HFF-Myc (cell line): Measurements from ENCODE around the gene MYO16.

Experiments used
- DNase-seq: peaks from one replicate; pipeline ENCODE4 v3.0.0-alpha.2; 2011; ENCODE audit warnings: low read depth; ENCODE audit errors: extremely low read depth
- H3K4me3 ChIP-seq: replicated peaks from 2 replicates; pipeline ENCODE4 v1.5.1; 2011; ENCODE audit warnings: low read depth, mild to moderate bottlenecking, control low read depth, low read length
- TF ChIP-seq, protein P1 (sequence below): IDR thresholded peaks from 2 replicates; pipeline ENCODE4 v1.5.1; 2012; ENCODE audit warnings: mild to moderate bottlenecking, low read depth, low read length, control low read depth; ENCODE audit errors: missing control alignments

The MYO16 gene

DNA sequence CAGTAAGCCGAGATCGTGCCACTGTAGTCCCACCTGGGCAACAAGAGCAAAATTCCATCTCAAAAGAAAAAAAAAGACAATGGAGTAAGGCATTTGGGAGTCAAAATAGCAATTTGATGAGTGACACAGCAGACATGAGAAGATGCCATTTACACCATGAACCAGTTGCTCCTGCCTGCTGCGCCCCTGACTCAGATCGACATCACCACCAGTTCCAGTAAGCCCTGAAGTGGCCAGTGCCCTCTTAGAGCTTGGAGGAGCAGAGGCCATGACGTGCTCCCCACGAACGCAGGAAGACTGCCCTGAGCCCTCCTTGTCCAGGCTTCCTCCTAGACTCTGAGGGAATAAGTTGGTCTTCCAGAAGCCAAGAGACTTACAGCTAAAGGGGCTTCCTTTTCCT is 339.2 kb downstream of the MYO16 start:
- DNase-seq, result no peak
- H3K4me3 ChIP-seq, result no peak overlapping the region

DNA sequence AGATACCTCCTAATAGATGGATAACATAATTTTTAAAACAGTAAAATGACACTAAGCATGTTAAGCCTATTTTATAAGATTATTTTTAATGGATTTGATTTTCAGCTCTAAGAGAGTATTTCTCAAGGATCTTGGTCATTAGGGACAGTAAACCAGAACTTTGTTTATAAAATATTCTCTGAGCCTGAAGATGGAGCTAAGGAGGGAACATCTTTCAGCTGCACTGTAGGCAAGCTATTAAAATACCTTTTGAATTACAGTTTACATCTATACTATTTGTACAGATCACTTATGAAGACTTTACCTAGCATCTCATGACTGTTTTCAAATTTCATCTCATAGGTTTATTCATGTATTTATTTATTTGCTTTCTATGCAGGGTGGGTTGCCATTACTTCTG is 345.3 kb downstream of the MYO16 start:
- DNase-seq, result no peak
- TF ChIP-seq, protein P1, sequence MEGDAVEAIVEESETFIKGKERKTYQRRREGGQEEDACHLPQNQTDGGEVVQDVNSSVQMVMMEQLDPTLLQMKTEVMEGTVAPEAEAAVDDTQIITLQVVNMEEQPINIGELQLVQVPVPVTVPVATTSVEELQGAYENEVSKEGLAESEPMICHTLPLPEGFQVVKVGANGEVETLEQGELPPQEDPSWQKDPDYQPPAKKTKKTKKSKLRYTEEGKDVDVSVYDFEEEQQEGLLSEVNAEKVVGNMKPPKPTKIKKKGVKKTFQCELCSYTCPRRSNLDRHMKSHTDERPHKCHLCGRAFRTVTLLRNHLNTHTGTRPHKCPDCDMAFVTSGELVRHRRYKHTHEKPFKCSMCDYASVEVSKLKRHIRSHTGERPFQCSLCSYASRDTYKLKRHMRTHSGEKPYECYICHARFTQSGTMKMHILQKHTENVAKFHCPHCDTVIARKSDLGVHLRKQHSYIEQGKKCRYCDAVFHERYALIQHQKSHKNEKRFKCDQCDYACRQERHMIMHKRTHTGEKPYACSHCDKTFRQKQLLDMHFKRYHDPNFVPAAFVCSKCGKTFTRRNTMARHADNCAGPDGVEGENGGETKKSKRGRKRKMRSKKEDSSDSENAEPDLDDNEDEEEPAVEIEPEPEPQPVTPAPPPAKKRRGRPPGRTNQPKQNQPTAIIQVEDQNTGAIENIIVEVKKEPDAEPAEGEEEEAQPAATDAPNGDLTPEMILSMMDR, result no peak
- no peak overlapping the region for H3K4me3 ChIP-seq

More for the DNA sequence above, 339.2 kb downstream of the MYO16 start:
- TF ChIP-seq, protein P1, result no peak

DNA sequence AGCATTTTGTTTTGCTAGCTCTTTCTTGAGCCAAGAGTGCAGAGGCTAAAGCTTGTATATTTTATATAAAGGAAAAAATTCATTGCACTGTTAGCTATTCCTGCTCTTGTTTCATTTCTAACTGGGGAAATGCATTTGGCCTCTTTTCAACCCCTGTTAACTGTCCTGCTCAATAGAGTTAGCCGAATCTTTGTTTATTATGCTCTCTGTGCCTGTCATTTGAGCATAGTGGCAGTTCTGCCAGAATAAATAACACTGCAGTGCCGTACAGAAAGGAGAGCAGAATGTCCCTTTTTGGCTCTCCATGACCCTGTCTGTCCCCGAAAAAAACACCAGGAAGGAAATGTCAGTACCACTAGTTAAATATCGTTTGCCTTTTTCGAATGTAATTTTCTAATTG is 350.8 kb downstream of the MYO16 start:
- no peak overlapping the region for H3K4me3 ChIP-seq
- TF ChIP-seq, protein P1, result no peak
- no peak for DNase-seq

DNA sequence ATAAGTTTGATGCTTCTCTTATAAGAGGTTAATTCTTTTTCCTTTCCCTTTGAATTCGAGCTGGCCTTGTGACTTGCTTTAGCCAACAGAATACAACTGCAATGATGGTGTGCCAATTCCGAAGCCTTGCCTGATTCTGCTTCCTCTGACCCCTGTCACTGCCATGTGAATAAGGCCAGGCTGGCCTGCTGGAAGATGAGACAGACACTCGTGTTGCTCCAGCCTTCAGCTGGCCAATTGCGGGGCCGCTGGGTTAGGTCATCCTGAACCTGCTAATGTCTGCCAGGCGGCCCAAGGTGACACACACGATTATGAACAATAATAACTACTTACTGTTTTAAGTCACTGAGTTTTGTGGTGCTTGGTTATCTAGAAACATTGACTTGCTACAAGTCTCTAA is 352.0 kb downstream of the MYO16 start:
- DNase-seq, result no peak
- TF ChIP-seq, protein P1, result no peak
- H3K4me3 ChIP-seq, result no peak overlapping the region

DNA sequence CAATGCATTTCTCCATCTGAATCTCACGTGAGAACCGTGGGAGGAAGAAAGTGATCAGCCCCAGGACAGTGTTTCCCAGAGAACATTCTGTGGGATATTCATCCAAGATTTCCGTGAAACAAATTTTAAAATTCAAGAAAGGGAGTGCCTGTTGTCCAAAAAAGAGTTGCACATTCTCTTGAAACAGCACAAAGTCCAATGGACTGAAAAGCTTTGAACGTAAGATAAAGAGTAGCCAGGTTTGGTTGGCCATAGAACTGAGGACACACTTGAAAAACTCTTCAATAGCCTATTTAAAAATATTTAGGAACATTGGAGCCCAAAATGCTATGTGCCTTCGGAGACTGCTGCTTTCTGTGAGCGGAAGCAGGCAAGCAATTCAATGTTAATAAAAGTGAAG is 353.9 kb downstream of the MYO16 start:
- TF ChIP-seq, protein P1, result no peak
- no peak overlapping the region for H3K4me3 ChIP-seq
- no peak for DNase-seq

DNA sequence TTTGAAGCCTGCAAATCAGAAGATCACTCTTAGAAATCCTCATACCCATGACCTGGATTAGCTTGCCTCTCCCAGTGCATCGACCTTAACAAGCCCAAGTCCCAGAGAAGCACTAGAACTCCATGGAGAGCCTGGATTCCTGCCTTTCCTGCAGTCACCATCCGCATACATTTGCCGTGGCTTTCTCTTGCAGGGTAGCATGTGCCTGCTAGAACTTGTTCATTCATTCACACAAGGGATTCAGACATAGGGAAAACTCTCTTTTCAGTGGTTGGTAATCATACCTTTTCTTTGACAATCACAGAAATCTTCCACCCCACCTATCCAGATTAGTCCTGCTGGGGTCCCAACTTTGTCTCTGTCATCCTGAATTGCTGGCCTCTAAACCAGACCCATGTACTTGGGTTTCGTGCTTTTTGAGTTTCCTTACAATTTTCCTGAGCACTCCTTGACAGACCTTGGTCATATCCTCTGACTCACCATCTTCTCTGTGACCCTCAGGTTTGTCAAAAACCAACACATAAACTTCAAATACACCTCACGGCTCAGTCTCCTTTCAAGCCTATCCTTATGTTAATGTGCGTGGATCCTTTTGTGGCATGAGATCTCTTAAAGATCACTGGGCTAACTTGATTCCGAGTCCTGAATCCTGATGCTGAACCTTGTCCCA is 355.0 kb downstream of the MYO16 start:
- no peak for DNase-seq
- TF ChIP-seq, protein P1, result no peak
- H3K4me3 ChIP-seq, result no peak overlapping the region

DNA sequence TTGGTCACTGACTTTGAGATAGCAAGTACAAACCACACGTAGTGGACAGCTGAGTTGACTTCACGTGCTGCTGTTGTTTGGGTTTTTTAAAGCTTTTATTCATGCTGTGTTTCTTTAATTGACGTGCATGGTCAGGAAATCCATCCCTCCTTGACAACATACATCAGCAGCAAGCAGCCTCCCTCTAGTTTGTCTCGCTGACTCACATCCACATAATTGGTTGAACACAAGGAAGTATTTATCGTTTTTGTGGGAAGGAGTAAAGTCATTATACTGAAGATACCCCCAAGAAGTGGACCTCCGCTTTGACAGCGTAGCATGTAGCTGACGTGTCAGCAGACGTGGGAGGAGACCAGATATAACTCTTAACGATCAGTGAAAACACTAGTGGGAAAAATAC is 355.8 kb downstream of the MYO16 start:
- DNase-seq, result no peak
- no peak overlapping the region for H3K4me3 ChIP-seq
- TF ChIP-seq, protein P1, result no peak
